Medulla oblongata (tissue), 1 donor: ENCODE data around the gene PRPF6.

ENCODE experiments used
- DNase-seq: peaks from one replicate; pipeline ENCODE4 v3.0.0-alpha.2; 2015; ENCODE audit errors: extremely low spot score

PRPF6 gene

DNA sequence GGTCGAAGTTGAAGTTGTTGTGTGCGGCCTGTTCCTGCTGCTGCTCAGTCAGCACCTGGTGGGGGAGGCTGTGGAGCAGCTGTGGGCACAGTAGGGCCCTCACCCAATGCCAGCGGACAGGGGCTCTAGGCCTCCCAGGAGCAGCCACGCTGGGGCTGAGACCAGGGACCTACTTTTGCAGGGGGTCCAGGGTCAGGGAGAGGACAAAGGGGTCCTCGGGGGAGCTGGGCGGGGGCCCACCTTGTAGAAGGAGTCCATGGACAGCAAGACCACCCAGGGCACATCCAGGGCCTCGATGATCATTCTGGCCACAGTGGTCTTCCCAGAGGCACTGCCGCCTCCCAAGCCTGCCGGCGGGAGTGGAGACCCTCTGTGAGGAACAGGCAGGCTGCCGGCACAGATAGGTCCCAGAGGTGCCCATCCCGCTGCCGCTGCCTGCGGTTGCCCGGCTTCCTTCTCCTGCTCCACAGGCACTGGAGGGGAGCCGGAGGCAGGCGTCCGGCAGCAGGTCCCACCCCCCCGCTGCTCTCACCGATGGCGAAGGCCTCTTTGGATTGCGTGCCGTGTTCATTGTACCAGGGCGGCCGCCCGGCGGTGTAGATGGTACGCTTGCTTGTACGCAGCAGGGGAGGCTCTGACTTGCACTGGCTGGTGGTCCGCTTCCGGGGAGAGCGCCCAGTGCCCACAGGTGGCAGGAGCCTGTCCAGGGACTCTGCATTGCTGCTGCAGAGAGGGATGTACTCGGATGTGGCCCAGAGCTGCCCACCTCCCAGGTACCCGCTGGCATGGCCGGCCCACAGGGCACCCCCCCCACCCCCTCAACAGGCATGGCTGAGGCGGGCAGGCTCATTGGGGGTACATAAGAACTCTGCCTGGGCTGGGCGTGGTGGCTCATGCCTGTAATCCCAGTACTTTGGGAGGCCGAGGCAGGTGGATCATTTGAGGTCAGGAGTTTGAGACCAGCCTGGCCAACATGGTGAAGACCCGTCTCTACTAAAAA, 34.7 kb upstream of the PRPF6 start:
- DNase-seq, result no peak

DNA sequence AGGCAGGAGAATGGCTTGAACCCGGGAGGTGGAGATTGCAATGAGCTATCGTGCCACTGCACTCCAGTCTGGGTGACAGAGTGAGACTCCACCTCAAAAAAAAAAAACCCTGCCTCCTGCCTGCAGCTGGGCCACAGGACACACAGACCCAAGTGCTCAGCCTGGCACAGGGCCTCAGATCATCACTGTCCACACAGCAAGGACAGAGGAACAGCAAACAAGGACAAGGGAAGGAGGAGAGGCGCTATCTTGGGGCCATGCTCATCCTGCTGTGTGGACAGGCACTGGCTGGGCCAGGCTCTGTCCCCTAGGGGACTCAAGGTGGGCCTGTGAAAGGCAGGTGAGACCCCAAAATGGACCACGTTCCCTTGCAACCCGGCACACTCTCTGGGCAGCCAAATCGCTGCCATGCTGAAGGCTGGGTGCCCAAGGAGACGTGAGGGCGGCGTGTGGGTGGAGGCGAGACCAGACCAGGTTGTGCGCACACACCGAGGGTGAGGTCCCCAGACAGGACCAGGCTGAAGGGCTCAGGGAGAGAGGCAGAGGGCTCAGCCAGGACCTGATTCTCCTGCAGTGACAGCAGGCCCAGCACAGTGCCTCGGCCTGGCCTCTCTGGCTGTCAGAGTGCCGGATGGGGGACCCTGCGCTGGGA, 33.8 kb upstream of the PRPF6 start:
- peak; percentile 37 for DNase-seq

DNA sequence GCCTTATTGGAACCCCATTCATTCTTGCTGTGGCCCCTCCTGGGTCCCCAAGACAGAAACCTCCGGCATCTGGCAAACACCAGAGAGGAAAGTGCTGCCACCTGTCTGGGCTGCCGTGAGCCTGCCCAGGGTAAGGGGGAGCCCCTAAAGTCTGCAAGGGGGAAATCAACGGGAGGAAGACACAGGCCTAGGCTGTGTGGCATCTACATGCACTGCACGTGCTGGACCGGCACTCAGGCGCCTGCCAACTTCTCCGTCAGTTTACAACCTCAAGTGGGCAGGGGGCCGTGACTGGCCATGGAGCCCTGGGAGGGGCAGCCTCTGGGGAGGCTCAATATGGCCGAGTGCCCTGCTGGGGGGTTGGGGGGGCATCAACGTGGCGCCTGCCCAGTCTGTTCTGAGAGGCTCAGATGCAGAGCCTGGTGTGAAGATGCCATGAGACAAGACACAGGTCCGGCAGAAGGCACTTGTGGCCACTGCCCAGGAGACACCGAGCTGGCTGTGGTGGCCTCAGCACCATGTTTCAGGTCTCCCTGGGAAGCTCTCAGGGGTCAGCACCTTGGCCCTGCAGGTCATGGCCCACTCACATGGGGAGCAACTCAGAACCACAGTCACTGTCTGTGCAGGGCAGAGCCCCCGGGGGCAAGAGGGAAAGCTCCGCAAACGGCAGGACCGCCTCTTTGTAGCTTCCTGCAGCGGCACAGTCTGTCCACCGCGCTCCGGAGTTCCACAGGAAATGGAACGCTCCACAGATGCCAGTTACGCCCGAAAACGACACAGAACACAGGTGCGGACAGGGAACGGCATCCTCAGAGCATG, 33.1 kb upstream of the PRPF6 start:
- peak; percentile 57 for DNase-seq

DNA sequence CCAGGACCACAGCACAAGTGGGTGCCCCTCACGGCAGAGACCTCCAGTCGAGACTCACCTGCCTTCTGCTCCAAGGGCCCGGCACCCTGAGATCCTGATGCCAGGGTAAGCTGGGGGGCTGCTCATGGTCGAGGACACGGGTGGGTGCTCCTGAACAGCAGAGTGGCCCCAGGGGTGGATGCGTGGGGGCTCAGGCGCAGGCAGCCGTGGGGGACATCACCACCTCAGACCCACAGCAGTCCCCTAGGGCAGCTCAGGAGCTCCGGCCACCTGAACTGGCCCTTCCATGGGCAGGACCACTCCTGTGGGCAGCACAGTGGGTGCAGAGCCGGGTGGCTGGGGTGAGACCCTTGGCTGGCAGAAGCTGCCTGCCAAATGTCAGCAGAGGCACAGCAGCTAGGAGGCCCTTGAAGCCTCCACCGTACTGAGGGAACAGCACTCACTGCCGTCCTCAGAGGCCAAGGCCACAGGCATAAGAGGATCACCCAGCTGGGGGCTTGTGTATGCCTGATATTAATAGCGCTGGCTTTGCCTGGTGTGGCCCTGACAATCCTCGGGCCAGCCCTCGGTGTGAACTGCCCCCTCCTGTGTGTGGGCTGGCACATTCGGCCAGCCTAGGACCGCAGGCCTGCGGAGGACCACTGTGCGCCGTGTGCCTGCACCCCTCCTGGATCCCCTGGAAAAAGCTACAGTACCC, 30.1 kb upstream of the PRPF6 start:
- DNase-seq, result no peak

DNA sequence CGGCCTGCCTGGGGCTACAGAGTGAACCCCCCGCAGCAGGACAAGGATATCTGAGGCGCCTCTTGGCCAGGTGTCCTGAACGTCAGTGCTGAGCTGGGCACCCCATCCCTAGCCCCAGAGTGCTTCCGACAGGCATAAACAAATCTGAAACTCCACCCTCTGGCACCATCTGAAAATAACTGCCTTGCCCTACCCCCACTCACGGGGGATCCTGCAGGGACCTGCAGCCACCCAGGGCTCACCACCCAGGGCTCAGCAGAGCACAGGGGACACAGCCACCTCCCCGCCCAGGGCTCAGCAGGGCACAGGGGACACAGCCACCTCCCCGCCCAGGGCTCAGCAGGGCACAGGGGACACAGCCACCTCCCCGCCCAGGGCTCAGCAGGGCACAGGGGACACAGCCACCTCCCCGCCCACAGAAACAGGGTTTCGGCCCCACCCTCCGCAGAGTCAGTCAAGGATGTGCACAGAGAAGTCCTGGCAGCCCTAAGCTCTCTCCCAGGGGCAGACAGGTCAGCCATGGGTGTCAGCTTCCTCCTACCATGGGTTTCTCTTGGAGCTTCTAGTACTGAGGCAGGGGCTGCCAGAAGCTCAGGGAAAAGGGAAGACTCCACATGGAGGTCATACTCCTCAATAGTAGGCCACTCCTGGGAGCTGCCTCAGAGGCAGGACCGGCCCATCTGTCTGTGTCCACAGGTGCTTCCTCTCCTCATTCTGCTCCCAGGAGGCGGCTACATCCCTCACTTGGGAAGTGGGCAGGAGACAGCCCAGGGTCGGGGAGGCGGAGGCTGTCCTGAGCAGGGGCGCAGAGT, 29.3 kb upstream of the PRPF6 start:
- no peak for DNase-seq

- DNase-seq, result no peak
Observed at GRCh38 chr20:63952210-63952535, 28.8 kb upstream of the PRPF6 start.

DNA sequence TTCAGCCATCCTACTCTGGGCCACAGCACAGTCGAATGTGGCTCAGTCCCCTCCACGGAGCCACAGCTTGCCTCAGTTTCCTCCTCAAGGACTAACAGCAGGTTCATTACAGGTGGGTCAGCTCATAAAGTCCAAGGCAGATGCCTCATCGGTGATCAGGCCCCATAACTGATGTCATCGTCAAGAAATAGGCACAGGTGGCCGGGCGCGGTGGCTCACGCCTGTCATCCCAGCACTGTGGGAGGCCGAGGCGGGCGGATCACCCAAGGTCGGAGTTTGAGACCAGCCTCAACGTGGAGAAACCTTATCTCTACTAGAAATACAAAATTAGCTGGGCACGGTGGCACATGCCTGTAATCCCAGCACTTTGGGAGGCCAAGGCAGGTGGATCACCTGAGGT, 28.2 kb upstream of the PRPF6 start:
- no peak for DNase-seq

DNA sequence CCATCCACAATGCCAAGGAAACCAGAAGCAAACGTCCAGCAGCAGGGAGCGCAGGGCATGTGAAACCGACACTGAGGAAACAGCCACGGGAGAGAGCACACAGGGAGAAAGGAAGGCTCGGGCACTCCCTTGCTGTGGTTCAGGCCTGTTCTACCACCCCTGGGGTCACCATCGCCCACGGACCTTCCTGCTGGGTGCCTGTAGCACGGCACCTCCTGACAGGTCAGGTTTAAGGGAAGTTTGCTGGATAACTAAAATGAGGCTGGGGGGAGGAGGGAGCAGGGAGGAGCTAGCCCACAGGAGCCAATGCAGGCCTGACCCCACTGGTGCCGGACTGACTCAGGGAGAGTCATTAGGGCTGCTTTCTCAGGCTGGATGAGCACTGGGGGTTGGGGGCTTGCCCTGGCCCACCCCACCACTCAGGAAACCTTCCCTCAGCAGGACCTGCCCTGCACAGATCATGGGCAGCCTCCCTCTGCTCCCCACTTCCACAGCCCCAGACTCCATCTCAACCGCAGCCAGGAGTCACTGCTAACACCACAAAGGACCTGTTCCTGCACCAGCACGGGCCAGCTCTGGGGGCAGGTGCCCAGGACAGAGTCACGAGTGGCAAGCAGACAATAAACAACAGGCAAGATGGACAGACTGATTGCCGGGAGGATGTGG, 27.0 kb upstream of the PRPF6 start:
- DNase-seq, result no peak

- DNase-seq, result peak; percentile 70
Observed at GRCh38 chr20:63955281-63955826, 25.6 kb upstream of the PRPF6 start.

GRCh38 chr20:63955827-63956663, 24.9 kb upstream of the PRPF6 start, which contains the start of gene UCKL1:
UCKL1 (minus strand) TSS chr20:63956416; CDS start chr20:63956372, 44 bp downstream.
- DNase-seq, result peak; percentile 90

DNA sequence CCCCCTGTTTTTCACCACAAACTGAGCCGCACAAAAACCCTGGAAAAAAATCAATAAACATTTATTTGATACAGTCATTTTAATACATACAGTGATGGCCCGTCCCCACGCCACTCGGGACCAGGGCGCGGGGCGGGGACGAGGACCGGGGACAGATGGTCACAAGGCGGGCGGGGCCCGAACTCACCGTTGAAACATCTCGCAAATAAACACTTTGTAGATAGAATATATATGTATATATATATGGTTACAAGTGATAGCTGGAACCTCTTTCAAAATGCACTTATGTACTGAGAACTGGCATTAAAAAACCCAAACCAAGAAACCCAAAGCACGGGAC, 24.3 kb upstream of the PRPF6 start:
- no peak for DNase-seq

DNA sequence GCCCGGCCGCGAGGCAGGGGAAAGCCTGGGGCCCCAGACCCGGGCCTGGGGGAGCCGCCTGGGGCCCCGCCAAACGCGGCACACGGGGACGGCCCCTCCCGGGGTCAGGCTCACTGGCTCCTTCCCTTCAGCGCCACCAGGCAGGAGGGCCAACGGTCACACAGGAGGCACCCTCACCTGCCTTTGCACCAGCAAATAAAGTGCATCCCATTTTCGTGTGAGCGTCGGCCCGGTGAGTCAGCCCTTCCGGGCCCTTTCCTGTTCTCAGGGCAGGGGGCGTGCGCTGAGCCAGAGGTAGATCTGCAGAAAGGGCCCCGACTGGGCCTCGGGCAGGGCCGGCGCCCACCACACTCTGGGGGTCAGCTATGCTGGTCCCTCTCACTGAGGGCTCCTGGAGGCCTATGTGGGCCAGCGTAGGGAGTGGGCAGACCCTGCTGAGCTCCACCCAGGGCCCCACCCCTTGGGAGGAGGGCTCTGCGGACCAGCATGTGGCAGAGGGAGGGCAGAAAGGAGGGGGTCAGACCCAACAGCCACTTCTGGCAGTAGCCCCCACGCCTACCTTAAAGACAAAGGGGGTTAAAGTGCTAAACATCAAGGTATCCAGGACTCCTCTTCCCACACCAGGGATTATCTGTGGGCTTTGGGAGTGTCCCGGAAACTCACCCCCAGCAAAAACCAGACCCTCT, 23.8 kb upstream of the PRPF6 start:
- DNase-seq, result peak; percentile 64

- DNase-seq, result no peak
Observed at GRCh38 chr20:63957690-63958441, 23.1 kb upstream of the PRPF6 start.

DNA sequence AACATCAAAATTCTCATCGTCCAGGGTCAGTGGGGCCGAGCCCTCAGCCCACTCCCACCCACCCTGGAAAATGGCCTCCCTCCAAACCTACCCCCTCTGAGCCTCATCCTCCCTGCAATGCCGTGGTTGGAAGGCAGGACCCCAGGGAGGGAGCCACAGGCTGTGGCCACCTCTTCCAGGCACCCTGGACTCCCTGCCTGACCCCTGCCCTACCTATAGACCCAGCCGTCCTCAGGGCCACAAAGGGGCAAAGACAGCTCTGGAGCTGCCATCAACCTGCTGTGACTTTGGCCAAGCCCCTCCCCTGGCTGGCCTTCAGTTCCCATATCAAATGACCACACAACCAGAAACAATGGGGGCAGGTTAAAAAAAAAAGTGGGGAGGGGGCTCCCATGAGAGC, 22.5 kb upstream of the PRPF6 start:
- DNase-seq, result no peak

DNA sequence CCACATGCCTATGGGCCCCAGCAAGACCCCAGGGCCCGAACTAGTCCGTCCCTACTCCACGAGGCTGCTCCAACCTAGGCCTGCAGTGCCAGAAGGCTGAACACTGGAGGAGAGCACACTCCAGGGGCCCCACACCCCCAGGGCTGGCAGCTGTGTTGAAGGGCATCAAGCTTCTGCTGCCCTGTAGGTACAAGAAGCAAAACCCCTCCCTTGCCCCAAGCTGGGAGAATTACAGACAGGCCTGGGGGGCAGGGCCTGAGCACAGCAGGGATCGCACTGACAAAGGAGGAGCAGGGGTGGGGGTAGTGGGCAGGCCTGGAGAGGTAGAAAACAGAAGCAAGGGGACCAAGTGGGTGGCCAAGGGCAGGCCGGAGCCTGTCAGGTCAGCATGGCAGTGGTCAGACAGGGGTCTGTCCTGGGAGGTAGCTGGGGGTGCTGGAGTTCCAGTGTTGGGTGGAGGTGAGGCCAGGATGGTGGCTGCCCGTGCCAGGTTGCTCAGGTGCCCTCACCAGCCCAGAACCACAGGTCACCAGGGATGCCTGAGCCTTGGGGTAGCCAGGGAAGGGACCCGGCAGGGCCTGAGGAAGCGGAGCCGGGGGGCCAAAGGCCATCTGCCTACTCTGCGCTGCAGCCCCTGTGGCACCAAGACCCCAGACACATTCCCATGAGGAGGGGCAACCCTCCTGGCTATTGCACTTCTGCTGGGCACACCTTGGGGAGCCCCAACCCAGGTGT, 21.8 kb upstream of the PRPF6 start:
- DNase-seq, result no peak

DNA sequence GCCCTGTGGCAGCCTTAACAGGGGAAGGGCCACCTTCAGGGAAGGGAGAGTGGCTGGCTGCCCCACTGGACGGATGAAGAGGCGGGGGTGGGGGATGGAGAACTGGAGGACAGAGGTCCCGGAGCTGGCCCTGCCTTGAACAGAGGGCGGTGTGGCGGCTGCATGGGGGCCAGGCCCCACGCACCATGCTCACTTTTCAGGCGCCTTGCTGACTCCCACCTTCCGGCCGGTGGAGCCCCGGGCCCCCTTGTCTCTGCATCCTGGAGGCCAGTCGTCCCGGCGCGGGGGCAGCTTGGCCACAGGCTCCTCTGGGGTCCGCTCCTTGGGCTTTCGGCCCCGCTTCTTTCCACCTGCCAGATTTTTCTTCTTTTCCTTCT, 21.2 kb upstream of the PRPF6 start:
- no peak for DNase-seq
